Astrocyte (in vitro differentiated cells and primary cell): Measurements from ENCODE around the gene POLR1C. TPM values are rescaled to one million over a fixed set of nuclear protein-coding genes. Genes with fewer than 3 reads are reported as not detected.

Source experiments
- DNase-seq: peaks from one replicate; pipeline ENCODE4 v3.0.0-alpha.2; 2010; ENCODE audit warnings: low read depth
- FAIRE-seq: peaks from 2 replicates; lab custom pipeline; 2011; peaks lifted over from hg19 to GRCh38; lab: Jason Lieb, UNC
- H2AFZ ChIP-seq: 2 replicates; pipeline ENCODE4 v1.6.0; 2012; ENCODE audit warnings: low read depth, low read length, inconsistent platforms
- H3K27ac ChIP-seq: 2 replicates; pipeline ENCODE4 v1.5.1; 2011; ENCODE audit warnings: low read depth, low read length, inconsistent platforms
- H3K27me3 ChIP-seq: 2 replicates; pipeline ENCODE4 v1.6.0; 2011; ENCODE audit warnings: low read length, inconsistent platforms; ENCODE audit not compliant: insufficient read depth
- H3K36me3 ChIP-seq: 2 replicates; pipeline ENCODE4 v1.5.1; 2011; ENCODE audit warnings: low read length, inconsistent platforms; ENCODE audit not compliant: insufficient read depth
- H3K4me1 ChIP-seq: 2 replicates; pipeline ENCODE4 v1.5.1; 2011; ENCODE audit warnings: low read length, inconsistent platforms; ENCODE audit not compliant: insufficient read depth
- H3K4me2 ChIP-seq: 2 replicates; pipeline ENCODE4 v1.6.0; 2012; ENCODE audit warnings: low read length, inconsistent platforms
- H3K4me3 ChIP-seq: 2 replicates; pipeline ENCODE4 v1.5.1; 2011; ENCODE audit warnings: low read depth, mild to moderate bottlenecking, low read length, inconsistent platforms; ENCODE audit not compliant: insufficient read depth
- H3K79me2 ChIP-seq: 2 replicates; pipeline ENCODE4 v1.6.0; 2012; ENCODE audit warnings: mild to moderate bottlenecking, low read length, inconsistent platforms; ENCODE audit not compliant: insufficient read depth
- H3K9ac ChIP-seq: 2 replicates; pipeline ENCODE4 v1.6.0; 2012; ENCODE audit warnings: mild to moderate bottlenecking, low read length, inconsistent platforms
- H3K9me3 ChIP-seq: 2 replicates; pipeline ENCODE4 v1.5.1; 2012; ENCODE audit warnings: low read depth, mild to moderate bottlenecking, low read length, inconsistent platforms; ENCODE audit not compliant: insufficient read depth
- H4K20me1 ChIP-seq: 2 replicates; pipeline ENCODE4 v1.6.0; 2012; ENCODE audit warnings: low read length, inconsistent platforms; ENCODE audit not compliant: insufficient read depth
- H3K27ac Mint-ChIP-seq: one replicate; pipeline ENCODE4 v1.8.0; 2021; ENCODE audit warnings: mild to moderate bottlenecking, mixed read lengths; ENCODE audit not compliant: unreplicated experiment
- H3K27me3 Mint-ChIP-seq: one replicate; pipeline ENCODE4 v1.8.0; 2021; ENCODE audit warnings: low read depth, mixed read lengths; ENCODE audit not compliant: unreplicated experiment
- H3K36me3 Mint-ChIP-seq: one replicate; pipeline ENCODE4 v1.8.0; 2021; ENCODE audit warnings: low read depth, mixed read lengths; ENCODE audit not compliant: unreplicated experiment
- H3K4me1 Mint-ChIP-seq: one replicate; pipeline ENCODE4 v1.8.0; 2021; ENCODE audit warnings: low read depth, mixed read lengths; ENCODE audit not compliant: unreplicated experiment
- H3K4me3 Mint-ChIP-seq: one replicate; pipeline ENCODE4 v1.8.0; 2021; ENCODE audit warnings: mild to moderate bottlenecking, moderate library complexity, mixed read lengths; ENCODE audit not compliant: unreplicated experiment
- H3K9me3 Mint-ChIP-seq: one replicate; pipeline ENCODE4 v1.8.0; 2021; ENCODE audit warnings: mild to moderate bottlenecking, mixed read lengths; ENCODE audit not compliant: unreplicated experiment
- CTCF ChIP-seq: IDR thresholded peaks from 2 replicates; pipeline ENCODE4 v1.5.1; 2011; ENCODE audit warnings: low read depth, mild to moderate bottlenecking, inconsistent platforms, low read length, moderate library complexity; ENCODE audit not compliant: insufficient read depth
- EZH2 ChIP-seq: IDR thresholded peaks from 2 replicates; pipeline ENCODE4 v1.6.1; 2012; ENCODE audit warnings: mild to moderate bottlenecking, low read length, inconsistent platforms; ENCODE audit not compliant: insufficient read depth
- total RNA-seq: library from RNA; stranded (reverse); gene quantifications from 2 replicates; pipeline ENCODE4 v1.2.1, GENCODE V29; 2021

POLR1C gene
- total RNA-seq, 1 donor from 2014 or later: 41.8 TPM

- FAIRE-seq: no peak
- H3K9me3 Mint-ChIP-seq: no peaks in the 10 kb centered on the region
- no peak for DNase-seq
- Histone ChIP-seq H4K20me1 (peaks cover 51% of the 10 kb centered on the region), H3K9ac (no peak overlapping the region), H3K27ac (no peak overlapping the region), H3K79me2 (peaks cover 20% of the 10 kb centered on the region), H3K27me3 (no peaks in the 10 kb centered on the region), H3K4me1 (peaks cover 22% of the 10 kb centered on the region), H3K4me3 (no peak overlapping the region), H3K9me3 (no peaks in the 10 kb centered on the region), H3K4me2 (no peak overlapping the region), H3K36me3 (peaks cover 26% of the 10 kb centered on the region), H2AFZ (no peak overlapping the region)
- H3K27me3 Mint-ChIP-seq: no peaks in the 10 kb centered on the region
- peaks cover 17% of the 10 kb centered on the region for H3K4me1 Mint-ChIP-seq
- no peak overlapping the region for H3K27ac Mint-ChIP-seq
- TF ChIP-seq EZH2 (no peak), CTCF (no peak)
- peaks cover 30% of the 10 kb centered on the region for H3K36me3 Mint-ChIP-seq
- H3K4me3 Mint-ChIP-seq: no peak overlapping the region
These were observed 17.7 kb upstream of the POLR1C start for GRCh38 chr6:43499028-43499815.

- peaks cover 15% of the 10 kb centered on the region for H3K4me1 ChIP-seq
- no peak overlapping the region for H3K27ac ChIP-seq
- no peaks in the 10 kb centered on the region for H3K27me3 ChIP-seq
- no peaks in the 10 kb centered on the region for H3K27me3 Mint-ChIP-seq
- peaks cover 32% of the 10 kb centered on the region for H3K36me3 Mint-ChIP-seq
- no peak overlapping the region for H3K4me2 ChIP-seq
- no peak overlapping the region for H3K27ac Mint-ChIP-seq
- H3K79me2 ChIP-seq: peaks cover 8% of the 10 kb centered on the region
- H3K4me3 Mint-ChIP-seq: no peak overlapping the region
- H4K20me1 ChIP-seq: peaks cover 34% of the 10 kb centered on the region
- peaks cover 26% of the 10 kb centered on the region for H3K36me3 ChIP-seq
- no peaks in the 10 kb centered on the region for H3K9me3 ChIP-seq
- no peaks in the 10 kb centered on the region for H3K9me3 Mint-ChIP-seq
- no peak for FAIRE-seq
- no peak overlapping the region for H2AFZ ChIP-seq
- DNase-seq: no peak
- TF ChIP-seq CTCF (no peak), EZH2 (no peak)
- peaks cover 15% of the 10 kb centered on the region for H3K4me1 Mint-ChIP-seq
- H3K4me3 ChIP-seq: no peak overlapping the region
- no peak overlapping the region for H3K9ac ChIP-seq
These were observed 16.0 kb upstream of the POLR1C start for GRCh38 chr6:43500921-43501320.

GRCh38 chr6:43502666-43503065 lies 14.2 kb upstream of the POLR1C start:
- H3K4me2 ChIP-seq: no peak overlapping the region
- H2AFZ ChIP-seq: no peak overlapping the region
- Mint-ChIP-seq H3K27me3 (peaks cover 2% of the 10 kb centered on the region), H3K9me3 (no peaks in the 10 kb centered on the region), H3K36me3 (peaks cover 33% of the 10 kb centered on the region), H3K27ac (no peak overlapping the region), H3K4me1 (peaks cover 3% of the 10 kb centered on the region), H3K4me3 (no peak overlapping the region)
- no peaks in the 10 kb centered on the region for H3K4me1 ChIP-seq
- H3K36me3 ChIP-seq: peaks cover 26% of the 10 kb centered on the region
- H3K9me3 ChIP-seq: no peaks in the 10 kb centered on the region
- H3K27me3 ChIP-seq: no peaks in the 10 kb centered on the region
- H3K27ac ChIP-seq: no peak overlapping the region
- no peak for DNase-seq
- no peak overlapping the region for H3K9ac ChIP-seq
- TF ChIP-seq CTCF: no peak
- TF ChIP-seq EZH2: no peak
- no peak for FAIRE-seq
- H3K4me3 ChIP-seq: no peak overlapping the region
- H4K20me1 ChIP-seq: peaks cover 26% of the 10 kb centered on the region
- H3K79me2 ChIP-seq: peaks cover under 1% of the 10 kb centered on the region
